Measurements from ENCODE around the gene LARGE1.

LARGE1 gene

DNA sequence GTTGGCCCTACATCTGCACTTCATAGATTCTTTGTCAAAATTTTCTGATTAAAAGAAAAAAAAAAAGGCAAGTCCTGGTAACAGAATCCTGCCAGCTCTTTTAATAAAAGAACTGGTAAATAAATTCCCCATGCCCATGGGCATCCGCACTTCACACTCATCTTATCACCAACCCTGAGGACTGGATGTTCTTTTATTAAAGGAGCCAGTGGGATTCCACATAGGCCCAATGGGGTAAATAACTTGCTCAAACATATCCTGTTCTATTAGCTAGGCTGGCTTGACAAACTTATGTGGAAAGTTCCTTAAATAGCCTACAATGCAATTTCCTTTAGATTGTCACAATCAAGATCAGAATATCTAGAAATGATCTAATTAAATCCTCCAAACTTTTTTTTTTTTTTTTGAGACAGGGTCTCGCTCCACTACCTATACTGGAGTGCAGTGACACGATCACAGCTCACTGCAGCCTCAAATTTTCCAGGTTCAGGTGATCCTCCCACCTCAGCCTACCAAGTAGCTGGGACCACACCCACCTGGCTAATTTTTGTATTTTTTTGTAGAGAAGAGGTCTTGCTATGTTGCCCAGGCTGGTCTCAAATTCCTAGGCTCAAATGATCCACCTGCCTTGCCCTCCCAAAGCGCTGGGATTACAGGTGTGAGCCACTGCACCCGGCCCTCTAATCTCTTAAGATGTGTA is 380.9 kb downstream of the LARGE1 start:
- DNase-seq, result no peak

DNA sequence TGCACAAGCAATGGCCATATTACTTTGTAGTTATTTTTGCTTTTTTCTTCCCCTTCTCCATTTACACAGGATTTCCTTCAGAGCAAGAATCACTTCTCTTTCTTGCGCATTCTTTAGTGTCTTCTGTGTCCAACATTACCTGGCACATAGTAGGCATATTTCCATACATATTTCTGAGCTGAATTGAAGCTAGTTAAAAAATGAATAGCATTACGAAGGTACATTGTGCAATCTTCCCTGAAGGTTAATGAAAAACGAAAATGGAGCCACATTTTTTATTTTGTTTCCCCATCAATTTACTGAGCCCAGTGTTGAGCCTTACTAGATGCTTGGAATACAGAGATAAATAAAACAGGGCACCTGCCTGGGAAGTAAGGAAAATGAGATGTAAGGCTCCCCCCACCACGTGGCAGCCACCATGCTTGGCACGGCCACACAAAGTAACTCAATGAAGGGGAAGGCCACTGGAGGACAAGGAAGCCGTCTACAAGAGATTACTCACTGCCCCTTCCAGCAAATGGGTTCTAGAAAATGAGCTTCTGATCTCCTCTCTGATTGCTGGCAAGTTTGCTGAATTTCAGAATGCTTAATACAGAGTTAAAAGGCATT is 381.9 kb downstream of the LARGE1 start:
- DNase-seq, result no peak

DNA sequence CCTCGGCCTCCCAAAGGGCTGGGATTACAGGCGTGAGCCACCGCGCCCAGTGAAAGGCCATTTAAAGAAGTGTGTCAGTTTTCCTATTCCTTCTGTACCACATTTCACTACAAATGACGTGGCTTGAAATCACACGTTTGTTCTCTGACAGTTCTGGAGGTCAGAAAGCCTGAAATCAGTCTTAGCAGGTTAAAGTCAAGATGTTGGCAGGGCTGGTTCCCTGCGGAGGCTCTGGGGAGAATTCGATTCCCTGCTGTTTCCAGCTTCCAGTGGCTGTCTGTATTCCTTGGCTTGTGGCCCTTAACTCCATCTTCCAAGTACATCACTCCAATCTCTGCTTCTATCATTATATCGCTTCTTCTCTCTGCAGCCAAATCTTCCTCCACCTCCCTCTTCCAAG is 383.2 kb downstream of the LARGE1 start:
- no peak for DNase-seq

DNA sequence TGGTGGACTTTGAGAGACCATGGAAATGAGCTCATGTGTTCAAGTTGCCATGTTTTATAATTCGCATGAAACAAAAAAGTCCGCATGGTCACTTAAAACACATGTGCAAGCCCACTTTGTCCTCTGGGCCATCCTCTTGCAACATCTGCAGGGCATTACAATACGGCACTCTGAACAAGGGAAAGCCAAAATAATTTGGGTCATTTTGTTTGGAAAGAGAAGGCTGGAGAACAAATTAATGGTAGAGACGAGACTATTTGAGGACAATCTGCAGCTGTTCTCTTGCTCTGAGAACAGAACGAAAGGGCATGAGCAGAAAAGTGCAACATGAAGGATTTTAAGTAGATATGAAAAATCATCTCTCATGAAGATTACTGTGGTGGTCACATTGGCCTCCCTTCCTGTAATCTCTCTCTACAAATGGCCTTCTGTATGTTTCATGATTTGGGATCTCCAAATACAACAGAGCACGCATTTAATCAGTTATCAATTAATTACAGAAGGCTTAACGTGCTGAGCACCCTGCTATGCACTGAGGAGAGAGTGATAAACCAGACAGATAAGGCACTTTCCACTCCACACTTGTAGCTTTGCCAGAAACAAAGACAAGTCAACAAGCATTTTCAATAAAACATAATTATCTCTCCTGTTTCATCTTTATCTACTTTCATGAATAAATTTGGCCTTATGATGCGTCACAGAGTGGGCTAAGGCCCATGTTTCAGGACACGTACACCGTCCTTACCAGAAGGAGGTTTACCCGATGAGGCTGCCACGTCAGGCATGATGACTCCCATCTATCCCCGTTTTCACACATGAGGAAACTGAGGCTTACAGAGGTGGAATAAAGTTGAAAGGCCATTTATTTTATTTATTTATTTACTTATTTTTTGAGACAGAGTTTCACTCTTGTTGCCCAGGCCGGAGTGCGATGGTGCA is 384.1 kb downstream of the LARGE1 start:
- no peak for DNase-seq

GRCh38 chr22:33529424-33530113 is 390.7 kb downstream of the LARGE1 start:
- no peak for DNase-seq

DNA sequence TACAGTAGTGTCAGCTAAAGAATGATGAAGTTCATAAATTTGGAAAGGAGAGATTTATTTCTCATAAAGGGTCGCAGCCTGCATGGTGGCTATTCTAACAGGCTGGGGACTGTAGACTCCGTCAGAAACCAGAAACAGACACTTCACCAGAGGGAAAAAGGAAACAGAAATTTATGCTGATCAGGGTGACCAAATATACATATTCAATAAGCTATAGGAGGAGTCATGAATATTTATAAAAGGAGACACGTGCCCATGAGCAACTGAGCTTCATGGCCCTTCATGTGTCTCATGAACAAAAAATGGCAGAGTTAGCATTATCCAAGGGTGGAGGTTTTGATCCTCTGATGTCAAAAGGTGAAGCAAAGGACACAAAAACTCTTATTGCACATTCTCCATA is 392.1 kb downstream of the LARGE1 start:
- no peak for DNase-seq

GRCh38 chr22:33526434-33527107 is 393.7 kb downstream of the LARGE1 start:
- no peak for DNase-seq

DNA sequence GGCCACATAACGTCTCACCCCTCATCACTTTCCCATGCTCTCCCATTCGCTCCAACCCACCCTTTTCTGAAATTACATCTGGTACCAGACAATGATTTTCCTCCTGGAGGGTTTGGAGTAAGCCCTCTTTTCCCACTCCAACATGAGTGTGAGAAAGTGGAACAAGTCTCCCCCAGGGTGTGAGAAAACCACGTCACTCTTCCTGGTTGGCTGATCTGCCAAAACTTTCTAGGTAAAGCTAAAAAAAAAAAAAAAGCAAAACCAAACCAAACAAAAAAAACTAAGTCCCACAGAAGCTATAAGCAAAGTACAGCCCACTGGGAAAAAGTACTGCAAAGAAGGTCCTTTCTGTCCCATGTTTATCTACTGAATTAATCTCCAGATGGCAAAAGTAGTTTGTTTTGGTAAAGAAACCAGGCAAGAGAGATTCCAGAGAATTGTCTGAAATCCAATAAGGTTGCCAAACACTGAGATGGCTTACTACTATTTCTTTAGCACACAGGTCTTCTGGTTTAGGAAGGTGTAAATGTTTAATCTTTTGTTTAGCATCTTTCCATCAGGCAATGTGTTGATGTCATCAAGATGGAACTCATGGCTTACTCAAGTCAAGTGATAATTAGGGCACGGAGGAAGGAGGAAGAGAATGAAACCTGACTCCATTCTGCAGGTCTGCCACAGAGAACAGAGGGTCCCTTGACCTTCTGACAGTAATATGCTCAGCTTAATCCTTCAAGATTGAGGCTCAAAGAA is 395.6 kb downstream of the LARGE1 start:
- no peak for DNase-seq

GRCh38 chr22:33521879-33522665 is 398.2 kb downstream of the LARGE1 start:
- no peak for DNase-seq

- DNase-seq, result no peak
These were observed 399.1 kb downstream of the LARGE1 start for GRCh38 chr22:33520904-33521780.

DNA sequence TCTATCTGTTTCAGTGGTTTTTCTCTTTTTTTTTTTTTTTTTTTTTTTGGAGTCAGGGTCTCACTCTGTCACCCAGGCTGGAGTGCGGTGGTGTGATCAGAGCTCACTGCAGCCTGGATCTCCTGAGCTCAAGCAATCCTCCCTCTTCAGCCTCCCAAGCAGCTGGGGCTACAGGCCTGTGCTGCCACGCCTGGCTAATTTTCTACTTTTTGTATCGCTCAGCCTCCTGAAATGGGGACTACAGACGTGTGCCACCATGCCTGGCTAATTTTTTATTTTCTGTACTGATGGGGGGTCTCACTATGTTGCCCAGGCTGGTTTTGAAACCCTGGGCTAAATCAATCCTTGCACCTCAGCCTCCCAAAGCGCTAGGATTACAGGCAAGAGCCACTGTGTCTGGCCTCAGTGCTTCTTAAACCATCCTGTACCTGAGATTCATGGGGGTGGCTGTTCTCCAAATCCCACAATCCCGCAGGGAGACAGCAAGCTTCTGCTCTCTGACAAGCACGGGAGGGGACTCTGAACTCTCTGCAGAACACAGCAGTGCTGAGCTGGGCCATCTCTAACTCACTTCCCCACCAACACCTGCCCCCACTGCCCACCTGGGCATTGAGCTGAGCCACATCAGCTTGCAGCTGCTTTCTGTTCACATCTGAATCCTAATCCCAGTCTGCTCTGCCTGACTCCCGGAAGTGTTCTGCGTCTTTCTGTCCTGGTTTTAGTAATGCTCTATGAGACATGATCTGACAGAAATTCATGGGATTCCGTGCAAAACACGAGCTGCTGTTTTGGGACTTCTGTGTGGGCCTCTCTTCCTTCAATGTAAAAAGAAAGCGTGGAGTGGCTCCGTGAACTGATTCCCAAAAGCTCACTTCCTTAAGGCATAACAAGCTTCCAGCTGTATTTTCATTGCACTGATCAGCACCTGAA is 400.0 kb downstream of the LARGE1 start:
- DNase-seq, result no peak

- no peak for DNase-seq
These were observed 401.0 kb downstream of the LARGE1 start for GRCh38 chr22:33519071-33519973.

DNA sequence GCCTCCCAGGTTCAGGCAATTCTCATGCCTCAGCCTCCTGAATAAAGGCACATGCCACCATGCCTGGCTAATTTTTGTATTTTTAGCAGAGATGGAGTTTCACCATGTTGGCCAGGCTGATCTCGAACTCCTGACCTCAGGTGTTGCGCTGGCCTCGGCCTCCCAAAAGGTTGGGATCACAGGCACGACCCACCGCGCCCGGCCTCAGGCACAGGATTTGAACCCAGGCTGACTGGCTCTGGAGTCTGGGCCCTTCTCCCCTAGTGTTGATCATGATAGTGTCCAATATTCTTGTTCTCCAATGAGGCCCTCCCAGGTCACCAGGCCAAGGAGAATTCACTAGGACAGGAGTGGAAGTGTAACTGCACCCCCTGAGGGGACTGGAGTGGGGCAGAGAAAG is 401.9 kb downstream of the LARGE1 start:
- DNase-seq, result no peak

GRCh38 chr22:33515795-33516194 is 404.5 kb downstream of the LARGE1 start:
- DNase-seq, result no peak

- DNase-seq, result no peak
These were observed 406.6 kb downstream of the LARGE1 start for GRCh38 chr22:33513388-33514338.

DNA sequence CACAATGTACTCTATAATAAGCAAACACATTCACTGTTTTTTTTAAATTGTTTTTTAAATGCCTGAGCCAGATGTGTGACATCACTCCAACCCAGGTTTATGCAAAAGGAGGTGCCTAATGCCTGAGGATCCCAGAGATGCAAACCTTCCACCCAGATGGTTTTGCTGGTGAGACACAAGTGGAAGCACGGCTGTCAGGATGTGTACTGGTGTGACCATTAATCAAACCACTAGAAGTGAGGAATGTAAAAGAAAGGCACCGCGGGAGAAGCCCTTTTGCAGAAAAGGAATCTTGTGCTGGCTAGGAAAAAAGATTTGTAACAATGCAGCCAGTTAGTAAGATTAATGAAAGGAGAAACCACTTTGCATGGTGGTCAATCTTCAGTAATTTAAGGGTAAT is 407.4 kb downstream of the LARGE1 start:
- no peak for DNase-seq

All from DMS 273 treated with DMSO at 0.1 percent for 48 hours (cell line).